Mesendoderm (in vitro differentiated cells): Measurements from ENCODE around the gene GGTLC3.
"Not testable (repeated sequence)": the region's sequence is repeated elsewhere in the genome, so short reads cannot be mapped to it uniquely, and the experiment has no call there.

Experiments used
- DNase-seq: peaks from one replicate; pipeline ENCODE4 v3.0.0; 2013
- H2AK5ac ChIP-seq: 2 replicates; pipeline ENCODE4 v1.6.1; 2013; ENCODE audit warnings: low read length, inconsistent platforms
- H2BK120ac ChIP-seq: 2 replicates; pipeline ENCODE4 v1.6.1; 2013; ENCODE audit warnings: low read depth, mild to moderate bottlenecking, low read length, moderate library complexity, mixed read lengths
- H2BK15ac ChIP-seq: replicated peaks from 2 replicates; pipeline ENCODE4 v1.6.1; 2013; ENCODE audit warnings: low read depth, mild to moderate bottlenecking, moderate library complexity
- H2BK5ac ChIP-seq: 2 replicates; pipeline ENCODE4 v1.6.1; 2013; ENCODE audit warnings: low read length, inconsistent platforms
- H3K18ac ChIP-seq: 2 replicates; pipeline ENCODE4 v1.6.1; 2013; ENCODE audit warnings: mild to moderate bottlenecking, low read length, mixed read lengths
- H3K23ac ChIP-seq: one replicate; pipeline ENCODE4 v1.6.1; 2013; ENCODE audit warnings: low read length
- H3K27ac ChIP-seq: 2 replicates; pipeline ENCODE4 v1.5.1; 2013; ENCODE audit warnings: low read depth, mild to moderate bottlenecking, inconsistent platforms, low read length, moderate library complexity
- H3K27me3 ChIP-seq: 2 replicates; pipeline ENCODE4 v1.6.1; 2013; ENCODE audit warnings: low read length, control low read depth, mild to moderate bottlenecking, inconsistent platforms; ENCODE audit not compliant: insufficient read depth, poor library complexity
- H3K36me3 ChIP-seq: 2 replicates; pipeline ENCODE4 v1.6.1; 2013; ENCODE audit warnings: low read length, inconsistent platforms; ENCODE audit not compliant: control insufficient read depth, insufficient read depth
- H3K4ac ChIP-seq: one replicate; pipeline ENCODE4 v1.6.1; 2013; ENCODE audit warnings: low read depth, mild to moderate bottlenecking, low read length, moderate library complexity
- H3K4me1 ChIP-seq: 2 replicates; pipeline ENCODE4 v1.6.1; 2013; ENCODE audit warnings: low read depth, low read length, inconsistent platforms; ENCODE audit not compliant: control insufficient read depth
- H3K4me2 ChIP-seq: 2 replicates; pipeline ENCODE4 v1.6.1; 2013; ENCODE audit warnings: low read length
- H3K4me3 ChIP-seq: 2 replicates; pipeline ENCODE4 v1.5.1; 2013; ENCODE audit warnings: mild to moderate bottlenecking, low read length
- H3K56ac ChIP-seq: one replicate; pipeline ENCODE4 v1.6.1; 2013; ENCODE audit warnings: low read length
- H3K79me1 ChIP-seq: 2 replicates; pipeline ENCODE4 v1.6.1; 2013; ENCODE audit warnings: low read length, inconsistent platforms
- H3K79me2 ChIP-seq: 2 replicates; pipeline ENCODE4 v1.6.1; 2013; ENCODE audit warnings: mild to moderate bottlenecking, low read length; ENCODE audit not compliant: control insufficient read depth, insufficient read depth
- H3K9ac ChIP-seq: 2 replicates; pipeline ENCODE4 v1.6.1; 2013; ENCODE audit warnings: low read length, inconsistent platforms
- H4K5ac ChIP-seq: one replicate; pipeline ENCODE4 v1.6.1; 2013; ENCODE audit warnings: low read length
- H4K8ac ChIP-seq: one replicate; pipeline ENCODE4 v1.6.1; 2013; ENCODE audit warnings: low read depth, mild to moderate bottlenecking, control low read depth, low read length, moderate library complexity
- WGBS: extraction: QIAGEN DNeasy Blood & Tissue Kit; methylation state at CpG from one replicate; pipeline ENCODE4 v1.1.7; 2013; ENCODE audit warnings: low lambda C conversion rate, missing lambda C conversion rate; ENCODE audit not compliant: insufficient coverage; ENCODE audit errors: extremely low coverage; 5-methylcytosine and 5-hydroxymethylcytosine counted together

GGTLC3 gene

DNA sequence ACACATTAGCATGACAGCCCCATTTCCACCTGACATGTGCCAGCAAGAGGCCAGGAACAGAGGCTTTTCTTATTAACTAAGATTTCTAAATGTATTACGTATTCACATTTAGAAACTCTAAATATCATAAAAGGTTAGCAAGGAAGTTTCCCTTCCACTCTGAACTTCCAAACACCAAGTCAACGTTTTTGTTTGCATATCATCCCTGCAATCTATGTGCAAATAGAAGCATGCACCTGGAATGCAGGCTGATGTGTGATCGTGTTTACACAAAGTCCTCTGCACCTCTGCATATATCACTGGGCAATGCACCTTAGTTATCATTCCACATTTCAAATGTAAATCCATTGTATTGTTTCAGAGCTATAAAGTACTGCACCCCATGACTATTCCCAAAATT, 21.7 kb downstream of the GGTLC3 start:
- H2BK120ac ChIP-seq, H3K56ac ChIP-seq, H3K4ac ChIP-seq, H2BK5ac ChIP-seq, H3K36me3 ChIP-seq, H3K18ac ChIP-seq, H3K79me2 ChIP-seq, H3K4me3 ChIP-seq, H3K9ac ChIP-seq, H3K4me1 ChIP-seq, H3K4me2 ChIP-seq, DNase-seq, H2AK5ac ChIP-seq, H3K23ac ChIP-seq, H4K5ac ChIP-seq, H3K79me1 ChIP-seq, H3K27me3 ChIP-seq, H4K8ac ChIP-seq, H2BK15ac ChIP-seq, H3K27ac ChIP-seq: not testable (repeated sequence)
- no CpG with 5 or more reads among the region's 3 CpGs for WGBS
